Stimulated activated CD8-positive, alpha-beta memory T cell treated with anti-CD3 and anti-CD28 coated beads, Interleukin-7, amount 100 ng/mL, for 1 hour (primary cell): ENCODE data around the gene SRBD1.

Experiments
- DNase-seq, 2 donors: peaks; one replicate each; pipeline ENCODE4 v3.0.0-alpha.2; 2020; ENCODE audit warnings: low read depth in 2 of 2

Gene SRBD1

GRCh38 chr2:45611020-45611859 lies at the start of gene SRBD1:
Gene SRBD1, minus strand, starts transcription at chr2:45611267. Its CDS starts 5,826 bp downstream, at chr2:45605441.
- DNase-seq: peak; percentile 64 to 82

- no peak for DNase-seq
These were observed 43.2 kb upstream of the SRBD1 start for GRCh38 chr2:45654250-45654649.

DNA sequence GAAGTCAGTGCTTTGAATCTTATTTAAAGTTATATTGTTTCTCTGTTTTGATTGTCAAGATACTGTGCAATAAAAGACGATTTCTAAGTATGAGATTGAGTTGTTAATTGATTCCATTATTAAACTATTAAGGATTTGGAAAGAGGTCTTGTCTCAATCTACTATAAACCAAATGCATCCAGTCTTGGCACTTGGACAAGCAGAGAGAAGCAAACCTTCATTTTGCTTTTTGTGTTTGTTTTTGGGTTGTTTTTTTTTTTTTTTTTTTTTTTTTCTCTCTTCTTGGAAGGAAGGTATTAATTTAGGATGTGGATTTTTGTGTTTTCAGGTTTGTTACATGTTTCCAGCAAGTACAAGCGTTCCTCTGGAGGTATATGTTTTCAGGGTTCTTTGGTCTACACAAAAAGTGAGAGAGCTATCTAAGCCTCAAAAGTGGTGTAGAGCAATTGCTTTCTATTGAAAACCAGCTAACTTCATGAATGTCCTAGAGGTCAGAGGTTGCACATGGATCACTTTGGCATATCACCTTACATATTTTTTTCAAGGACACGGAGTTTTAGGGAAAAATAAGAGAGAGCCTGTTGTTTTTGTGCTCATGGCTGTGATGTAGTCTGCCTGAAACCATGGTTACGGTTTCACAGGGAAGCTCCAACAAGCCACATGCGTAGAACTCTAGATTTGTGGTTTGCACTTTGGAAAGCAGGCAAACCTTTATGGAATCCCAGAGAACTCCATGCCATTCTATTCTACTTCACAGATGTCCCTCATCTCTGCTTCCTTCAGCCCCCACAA lies 42.3 kb upstream of the SRBD1 start:
- no peak for DNase-seq

- DNase-seq: no peak
These were observed 41.3 kb upstream of the SRBD1 start for GRCh38 chr2:45652090-45653031.

DNA sequence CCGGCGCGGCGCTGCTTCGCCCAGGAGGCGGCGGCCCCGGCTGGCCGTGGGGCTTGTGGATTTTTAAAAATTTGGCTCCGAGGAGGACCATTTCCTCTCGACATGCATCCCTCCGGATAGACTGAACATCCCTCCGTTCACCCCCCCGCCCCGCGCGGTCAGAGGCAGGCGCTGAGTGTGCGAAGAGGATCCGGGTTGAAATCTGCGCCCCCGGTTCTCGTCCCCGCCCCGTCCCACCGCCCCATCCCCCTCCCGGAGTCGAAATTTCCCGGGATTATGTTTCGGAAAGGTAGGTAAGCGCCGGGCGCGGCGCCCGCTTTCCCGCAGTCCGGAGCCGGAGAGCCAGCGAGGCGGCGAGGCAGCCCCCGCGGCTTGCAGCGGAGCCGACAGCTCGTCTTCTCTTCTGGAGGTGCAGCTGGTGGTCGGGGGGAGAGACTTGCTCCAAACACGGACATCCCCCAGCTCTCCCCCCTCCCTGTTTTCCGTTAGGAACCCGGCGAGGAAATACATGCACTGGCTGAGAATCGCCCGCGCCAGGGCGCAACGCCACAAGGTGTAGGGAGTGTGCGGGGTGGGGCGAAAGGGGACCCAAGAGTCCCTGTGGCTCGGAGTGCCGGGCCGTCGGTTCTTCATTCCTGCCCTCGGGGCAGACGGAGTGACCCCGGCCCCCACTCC lies 40.5 kb upstream of the SRBD1 start, which contains the start of gene PRKCE:
PRKCE (plus strand) TSS at position 261 of the 675 bp plus-strand sequence.
- peak in 1 of 2 donors; percentile 29 for DNase-seq

DNA sequence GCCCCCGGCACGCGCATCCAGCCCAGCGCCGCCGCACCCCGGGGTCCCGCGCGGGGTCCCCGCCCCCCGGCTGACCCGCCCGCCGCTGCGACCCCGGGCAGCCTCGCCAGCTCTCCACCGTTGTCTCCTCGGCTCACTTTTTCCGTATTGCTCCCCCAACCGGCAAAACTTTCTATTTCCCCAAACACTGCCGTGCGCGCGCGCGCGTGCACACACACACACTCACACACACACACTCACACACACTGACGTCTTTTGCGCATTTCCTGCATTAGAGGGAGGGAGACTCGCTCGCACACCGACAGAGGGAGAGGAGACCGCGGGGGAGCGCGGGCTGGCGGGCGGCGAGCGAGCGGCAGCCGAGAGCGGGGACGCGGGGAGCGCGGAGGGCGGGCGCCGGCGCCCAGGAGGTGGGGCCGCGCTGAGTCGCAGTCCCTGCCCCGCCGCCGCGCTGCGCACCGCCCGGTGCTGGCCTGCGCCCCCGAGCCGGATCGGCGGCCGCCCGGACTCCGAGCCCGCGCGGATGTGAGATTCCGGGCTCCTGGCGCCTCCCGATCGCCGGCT lies 39.9 kb upstream of the SRBD1 start:
- DNase-seq: peak; percentile 89 to 90

DNA sequence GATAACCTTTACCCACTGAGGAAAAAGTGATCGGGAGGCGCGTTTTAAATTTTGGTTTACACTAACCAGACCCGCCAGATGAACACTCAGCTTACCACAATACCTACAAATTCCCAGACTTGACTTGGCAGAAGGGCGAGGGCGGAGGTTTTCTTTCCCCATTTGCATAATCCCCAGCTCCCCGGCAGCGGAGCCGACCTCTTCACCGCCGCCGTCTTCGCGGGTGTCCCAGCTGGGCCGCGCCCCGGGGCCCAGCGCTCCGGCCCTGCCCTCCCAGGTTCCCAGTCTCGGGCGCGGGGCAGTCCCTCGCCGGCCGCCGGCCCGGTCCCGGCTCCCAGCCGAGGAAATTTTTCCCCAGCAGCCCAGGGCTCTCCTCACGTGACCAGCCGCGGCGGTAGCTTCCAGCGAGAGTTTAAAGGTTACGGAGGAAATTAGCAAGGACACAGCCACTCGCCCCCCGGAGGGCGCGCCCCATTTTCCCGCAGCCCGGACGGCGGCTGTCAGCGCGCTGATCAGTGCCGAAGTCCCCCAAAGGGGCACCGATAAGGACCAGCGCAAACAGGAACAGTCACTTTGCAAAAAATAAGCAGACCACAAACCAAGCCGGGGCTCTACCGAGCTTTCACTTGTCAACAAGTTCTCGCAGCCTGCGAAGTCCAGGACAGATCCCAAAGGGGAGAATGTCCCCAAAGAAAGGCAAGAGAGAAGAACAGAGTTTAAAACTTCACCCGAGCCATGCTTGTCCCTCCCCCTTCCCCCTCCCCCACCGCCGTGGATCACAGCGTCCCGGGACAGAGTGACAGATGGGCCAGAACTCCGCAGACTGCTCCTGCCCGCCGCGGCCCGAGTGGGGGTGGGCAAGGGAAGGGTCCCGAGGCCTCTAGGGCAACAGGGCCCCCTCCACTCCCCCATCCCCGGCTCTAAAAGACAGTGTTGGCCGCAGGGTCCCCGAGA lies 39.1 kb upstream of the SRBD1 start:
- DNase-seq: peak; percentile 8 to 41

DNA sequence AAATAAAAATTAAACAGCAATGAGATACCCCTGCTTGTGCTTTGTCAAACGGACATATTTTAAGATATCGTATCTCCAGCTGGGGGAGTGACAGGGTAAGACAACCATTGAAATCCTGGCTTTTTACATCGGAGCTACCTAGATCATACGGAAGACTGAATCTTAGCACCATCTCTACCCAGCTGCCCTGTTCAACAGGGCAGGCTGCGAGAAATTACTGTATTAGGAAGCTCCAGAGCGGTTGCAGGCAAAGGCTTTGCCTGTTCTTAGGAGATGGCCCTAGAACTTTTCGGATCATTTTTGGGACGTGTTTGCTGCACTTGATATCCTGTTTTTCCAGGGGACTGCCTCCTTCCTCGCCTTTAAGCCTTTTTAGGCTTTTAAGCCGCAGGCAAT lies 38.4 kb upstream of the SRBD1 start:
- DNase-seq: no peak

DNA sequence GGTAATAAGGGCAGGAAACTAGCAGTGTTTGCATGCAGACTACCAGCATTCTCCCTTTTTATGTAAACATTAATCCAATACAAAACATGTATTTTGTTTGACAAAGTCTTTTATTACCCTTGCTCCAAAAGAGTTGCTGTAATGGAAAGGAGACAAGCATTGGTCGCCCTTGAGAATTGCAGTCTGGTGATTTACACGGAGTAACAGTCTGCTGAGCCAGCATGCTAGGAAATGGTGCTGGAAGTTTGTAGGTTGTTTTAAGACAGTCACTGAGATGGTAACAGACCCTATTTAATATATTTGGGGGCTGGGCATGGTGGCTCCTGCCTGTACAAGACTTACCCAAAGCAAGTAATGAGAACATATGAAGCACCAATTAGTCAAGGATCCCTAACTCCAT lies 37.6 kb upstream of the SRBD1 start:
- DNase-seq: no peak

- DNase-seq: no peak
These were observed 37.0 kb upstream of the SRBD1 start for GRCh38 chr2:45647986-45648520.

- DNase-seq: no peak
These were observed 36.3 kb upstream of the SRBD1 start for GRCh38 chr2:45647356-45647755.

DNA sequence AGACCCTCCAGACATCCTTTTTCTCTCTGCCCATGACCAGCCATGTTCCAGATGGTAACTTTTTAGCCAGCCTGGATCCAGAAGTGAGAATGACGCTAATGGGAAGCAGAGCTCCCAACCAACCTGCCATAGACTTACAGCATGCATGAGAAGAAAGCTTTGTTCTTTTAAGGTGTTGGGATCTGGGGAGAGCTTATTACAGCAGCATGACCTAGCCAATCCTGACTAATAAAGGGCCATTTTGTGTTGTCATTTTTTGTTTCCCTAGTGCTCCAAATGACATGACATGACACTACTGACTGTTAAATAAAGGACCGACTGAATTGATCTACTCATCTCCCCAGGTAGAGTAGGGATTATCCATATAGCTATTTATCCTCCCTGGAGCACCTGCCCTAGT lies 35.2 kb upstream of the SRBD1 start:
- DNase-seq: no peak

DNA sequence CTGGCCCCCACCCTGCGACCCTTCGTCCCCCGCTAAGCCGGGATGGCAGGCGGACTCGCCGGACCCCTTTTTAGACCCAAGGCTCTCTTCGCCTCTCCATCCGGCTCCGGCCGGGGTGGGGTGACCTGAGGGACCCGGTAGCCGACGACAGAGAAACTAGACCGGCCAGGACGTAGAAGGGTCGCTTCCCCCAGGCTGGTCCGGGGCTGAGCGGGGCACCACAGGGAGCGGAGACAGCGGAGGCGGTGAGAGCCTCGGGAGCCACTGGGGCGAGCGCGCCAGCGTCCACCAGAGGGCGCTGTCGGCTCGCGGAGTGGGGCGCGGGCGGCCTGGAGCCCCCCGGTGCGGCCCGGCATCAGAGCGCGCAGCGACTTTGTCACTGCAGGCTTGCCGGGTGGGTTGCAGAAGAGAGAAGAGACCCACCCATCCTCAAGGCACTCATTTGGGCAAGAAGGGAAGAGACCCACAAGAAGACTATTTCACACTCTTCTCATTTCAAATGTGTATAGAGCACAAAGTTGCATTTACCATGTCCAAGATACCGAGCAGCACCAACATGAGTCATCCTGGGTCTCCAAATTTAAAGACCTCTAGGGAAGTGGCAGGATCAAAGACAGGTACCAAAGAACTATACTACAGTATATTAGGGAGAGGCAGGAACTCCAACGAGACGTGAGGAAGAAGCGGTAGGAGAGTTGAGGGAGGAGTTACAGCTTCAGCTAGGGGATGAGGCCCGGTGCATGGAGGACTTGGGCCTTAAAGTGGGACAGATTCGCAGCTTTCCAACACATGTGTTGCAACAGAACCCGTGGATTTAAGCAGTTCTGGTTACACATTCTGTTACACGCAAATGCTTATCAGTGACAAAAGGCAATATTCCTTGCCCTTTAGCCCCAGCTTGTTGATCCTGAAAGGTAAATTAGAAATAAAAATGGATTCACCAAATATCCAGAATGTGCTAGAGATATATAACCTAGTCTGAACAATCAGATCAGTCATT lies 32.8 kb upstream of the SRBD1 start:
- peak; percentile 46 to 64 for DNase-seq

- no peak for DNase-seq
These were observed 32.0 kb upstream of the SRBD1 start for GRCh38 chr2:45643095-45643494.

GRCh38 chr2:45640576-45640975 lies 29.5 kb upstream of the SRBD1 start:
- DNase-seq: no peak

DNA sequence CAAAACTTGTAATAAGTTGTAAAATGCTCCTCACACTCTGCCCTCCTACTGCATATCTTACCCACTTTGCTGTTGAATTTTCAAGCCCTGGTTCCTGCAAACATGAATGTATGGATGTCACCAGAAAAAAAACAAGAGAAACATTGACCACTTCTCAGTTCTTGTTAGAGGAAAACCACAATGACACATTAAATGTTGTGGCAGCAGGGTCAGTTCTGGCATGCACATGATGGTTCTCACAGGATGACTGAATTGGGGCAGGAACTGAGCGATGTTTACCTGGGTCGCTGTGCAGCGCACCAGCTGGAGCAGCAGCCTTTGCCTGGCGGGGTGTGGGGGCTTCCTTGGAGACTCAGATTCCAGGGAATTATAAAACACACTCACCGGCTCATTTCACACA lies 26.4 kb upstream of the SRBD1 start:
- no peak for DNase-seq

DNA sequence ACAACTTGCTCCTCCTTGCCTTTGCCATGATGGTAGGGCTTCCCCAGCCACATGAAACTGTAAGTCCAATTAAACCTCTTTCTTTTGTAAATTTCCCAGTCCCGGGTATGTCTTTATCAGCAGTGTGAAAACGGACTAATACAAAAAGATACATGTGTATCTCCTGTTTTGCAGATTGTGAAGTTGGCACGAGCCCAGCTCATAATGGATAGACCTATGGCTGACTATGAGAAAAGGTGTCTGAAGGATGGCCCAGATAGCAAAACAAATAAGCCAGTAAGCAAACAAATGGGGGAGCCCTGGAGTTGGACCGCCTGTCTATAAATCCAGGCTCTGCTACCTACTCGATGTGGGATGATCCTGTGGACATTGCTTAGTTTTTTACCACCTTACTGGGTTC lies 24.9 kb upstream of the SRBD1 start:
- DNase-seq: no peak

DNA sequence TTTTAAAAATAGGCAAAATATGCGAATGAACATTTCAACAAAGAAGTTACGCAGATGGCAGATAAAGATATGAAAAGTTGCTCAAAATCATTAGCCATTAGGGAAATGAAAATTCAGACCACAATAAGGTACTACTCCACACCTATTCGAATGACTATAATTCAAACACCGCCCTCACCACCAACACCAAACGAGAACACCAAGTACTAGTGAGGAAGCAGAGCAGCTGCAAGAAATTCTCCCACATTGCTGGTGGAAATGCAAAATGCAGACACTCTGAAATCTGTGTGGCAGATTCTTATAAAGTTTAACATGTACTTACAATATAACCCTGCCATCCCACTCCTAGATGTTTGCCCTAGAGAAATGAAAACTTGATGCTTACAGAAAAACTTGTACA lies 23.2 kb upstream of the SRBD1 start:
- no peak for DNase-seq
